ENCODE results near the gene XPNPEP2. TPM values are rescaled to one million over a fixed set of nuclear protein-coding genes. Genes with fewer than 3 reads are reported as not detected.

Gene XPNPEP2
- polyA plus RNA-seq, 1 of the 3 experiments (the other 2 are of a cell fraction) = 0.21 TPM

DNA sequence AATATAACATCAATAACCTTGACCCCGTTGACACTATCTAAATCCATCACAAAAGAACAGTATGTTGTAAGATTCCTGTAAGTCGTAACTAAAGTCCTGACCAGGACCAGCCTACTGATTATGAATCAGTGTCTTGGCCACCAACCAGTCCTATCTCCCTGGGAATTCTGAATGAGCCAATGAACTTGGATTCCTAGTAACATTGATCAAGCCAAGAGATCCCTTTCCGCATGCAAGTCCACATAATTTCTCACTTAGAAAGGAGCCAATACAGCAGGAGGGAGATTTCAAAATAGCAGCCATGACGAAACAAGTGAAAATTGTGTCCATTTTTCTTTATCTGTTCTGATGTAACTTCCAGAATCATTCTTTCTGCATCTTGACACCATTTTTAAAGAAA is 9.5 kb downstream of the XPNPEP2 start:
- TF ChIP-seq MEF2A (IDR thresholded peaks at IDR 0.05; ENCODE audit: borderline replicate concordance, low read depth) (no peak), RFX5 (IDR thresholded peaks at IDR 0.05; ENCODE audit: low read length) (no peak), SIN3A (IDR thresholded peaks at IDR 0.05; ENCODE audit: borderline replicate concordance, low read depth, low read length) (no peak), FOXJ3 (CRISPR knock-in tag; IDR thresholded peaks at IDR 0.05) (no peak), GATA2 (CRISPR knock-in tag; IDR thresholded peaks at IDR 0.05) (no peak), NRF1 (IDR thresholded peaks at IDR 0.05; ENCODE audit: low read depth, low read length) (no peak), EP300 (IDR thresholded peaks at IDR 0.05; ENCODE audit: borderline replicate concordance in 1 of 2, low read depth in 1 of 2, low read length in 1 of 2) (no peak), TCF12 (IDR thresholded peaks at IDR 0.05) (no peak)
- TF ChIP-seq, protein P1, sequence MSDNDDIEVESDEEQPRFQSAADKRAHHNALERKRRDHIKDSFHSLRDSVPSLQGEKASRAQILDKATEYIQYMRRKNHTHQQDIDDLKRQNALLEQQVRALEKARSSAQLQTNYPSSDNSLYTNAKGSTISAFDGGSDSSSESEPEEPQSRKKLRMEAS (IDR thresholded peaks at IDR 0.05; ENCODE audit: low read depth) = no peak
- CTCF ChIA-PET = no interaction called here
- H2AFZ ChIP-seq (ENCODE audit: low read depth) = no peak overlapping the region
- H3K9me3 ChIP-seq = no peaks in the 10 kb centered on the region
- H3K79me2 ChIP-seq (ENCODE audit: insufficient read depth) = no peaks in the 10 kb centered on the region
- no peak overlapping the region for H3K4me2 ChIP-seq
- H3K27ac ChIP-seq (ENCODE audit: low read depth in 2 of 2, low read length in 1 of 2) = no peak overlapping the region
- H3F3A ChIP-seq (replicated peaks; ENCODE audit: insufficient read depth) = no peaks in the 10 kb centered on the region
- H3K4me3 ChIP-seq (ENCODE audit: low read depth in 2 of 2, low read length in 1 of 2) = no peak overlapping the region
- H3K9ac ChIP-seq = no peak overlapping the region
- H3K4me1 ChIP-seq (ENCODE audit: control insufficient read depth in 1 of 2, insufficient read depth in 2 of 2, low read depth in 1 of 2, low read length in 1 of 2) = no peaks in the 10 kb centered on the region; a peak in 1 of 4 replicates
- H4K20me1 ChIP-seq (ENCODE audit: insufficient read depth) = no peaks in the 10 kb centered on the region
- H3K27me3 ChIP-seq (ENCODE audit: insufficient read depth) = peaks cover 44% of the 10 kb centered on the region; the same call in 1 of the 2 replicates
- DNase-seq = no peak
- POLR2A ChIA-PET = no interaction called here
- H3K9me2 ChIP-seq = no peaks in the 10 kb centered on the region
- no peaks in the 10 kb centered on the region for H3K36me3 ChIP-seq (replicated peaks in 1 of 2; ENCODE audit: control insufficient read depth in 1 of 2, insufficient read depth in 2 of 2, low read length in 1 of 2)
- WGBS (ENCODE audit: low lambda C conversion rate) = 32% methylated on average over 4 of the region's 4 CpGs

DNA sequence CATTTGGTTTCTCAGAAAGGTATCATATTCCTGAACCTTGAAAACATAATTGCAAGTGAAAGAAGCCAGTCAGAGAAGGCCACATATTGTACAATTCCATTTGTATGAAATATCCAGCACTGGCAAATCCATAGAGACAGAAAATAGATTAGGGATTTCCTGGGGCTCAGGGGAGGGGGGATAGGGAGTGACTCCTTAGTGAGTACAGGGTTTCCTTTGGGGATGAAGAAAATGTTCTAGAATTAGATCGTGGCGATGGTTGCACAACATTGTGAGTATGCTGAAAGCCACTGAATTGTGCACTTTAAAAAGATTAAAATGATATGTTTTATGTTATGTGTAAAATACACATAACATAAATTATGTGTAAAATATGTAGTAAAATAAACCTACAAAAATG is 10.3 kb downstream of the XPNPEP2 start:
- CTCF ChIA-PET = interaction anchor here (0.6 kb wide), 1 partner anchor 100 kb away, joined by 3 read pairs; no protein-coding TSS in a partner anchor
- TF ChIP-seq, protein P2, sequence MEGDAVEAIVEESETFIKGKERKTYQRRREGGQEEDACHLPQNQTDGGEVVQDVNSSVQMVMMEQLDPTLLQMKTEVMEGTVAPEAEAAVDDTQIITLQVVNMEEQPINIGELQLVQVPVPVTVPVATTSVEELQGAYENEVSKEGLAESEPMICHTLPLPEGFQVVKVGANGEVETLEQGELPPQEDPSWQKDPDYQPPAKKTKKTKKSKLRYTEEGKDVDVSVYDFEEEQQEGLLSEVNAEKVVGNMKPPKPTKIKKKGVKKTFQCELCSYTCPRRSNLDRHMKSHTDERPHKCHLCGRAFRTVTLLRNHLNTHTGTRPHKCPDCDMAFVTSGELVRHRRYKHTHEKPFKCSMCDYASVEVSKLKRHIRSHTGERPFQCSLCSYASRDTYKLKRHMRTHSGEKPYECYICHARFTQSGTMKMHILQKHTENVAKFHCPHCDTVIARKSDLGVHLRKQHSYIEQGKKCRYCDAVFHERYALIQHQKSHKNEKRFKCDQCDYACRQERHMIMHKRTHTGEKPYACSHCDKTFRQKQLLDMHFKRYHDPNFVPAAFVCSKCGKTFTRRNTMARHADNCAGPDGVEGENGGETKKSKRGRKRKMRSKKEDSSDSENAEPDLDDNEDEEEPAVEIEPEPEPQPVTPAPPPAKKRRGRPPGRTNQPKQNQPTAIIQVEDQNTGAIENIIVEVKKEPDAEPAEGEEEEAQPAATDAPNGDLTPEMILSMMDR (IDR thresholded peaks at IDR 0.05) = no peak
- TF ChIP-seq NFIC (IDR thresholded peaks at IDR 0.05; ENCODE audit: borderline replicate concordance) (no peak), MEF2A (IDR thresholded peaks at IDR 0.05; ENCODE audit: borderline replicate concordance, low read depth) (no peak), SIN3A (IDR thresholded peaks at IDR 0.05; ENCODE audit: borderline replicate concordance, low read depth, low read length) (no peak), NRF1 (IDR thresholded peaks at IDR 0.05; ENCODE audit: low read depth, low read length) (no peak), GATA2 (CRISPR knock-in tag; IDR thresholded peaks at IDR 0.05) (no peak), RAD21 (IDR thresholded peaks at IDR 0.05; ENCODE audit: low read length) (no peak), TAF1 (IDR thresholded peaks at IDR 0.05; ENCODE audit: borderline replicate concordance, low read depth, low read length) (no peak), RXRA (IDR thresholded peaks at IDR 0.05; ENCODE audit: borderline replicate concordance, low read depth) (no peak), JUND (IDR thresholded peaks at IDR 0.05) (no peak), ELF1 (IDR thresholded peaks at IDR 0.05) (no peak), EZH2phosphoT487 (IDR thresholded peaks at IDR 0.05; ENCODE audit: borderline replicate concordance, low read depth) (no peak), EP300 (IDR thresholded peaks at IDR 0.05; ENCODE audit: borderline replicate concordance in 1 of 2, low read depth in 1 of 2, low read length in 1 of 2) (no peak)
- TF ChIP-seq, protein P3, sequence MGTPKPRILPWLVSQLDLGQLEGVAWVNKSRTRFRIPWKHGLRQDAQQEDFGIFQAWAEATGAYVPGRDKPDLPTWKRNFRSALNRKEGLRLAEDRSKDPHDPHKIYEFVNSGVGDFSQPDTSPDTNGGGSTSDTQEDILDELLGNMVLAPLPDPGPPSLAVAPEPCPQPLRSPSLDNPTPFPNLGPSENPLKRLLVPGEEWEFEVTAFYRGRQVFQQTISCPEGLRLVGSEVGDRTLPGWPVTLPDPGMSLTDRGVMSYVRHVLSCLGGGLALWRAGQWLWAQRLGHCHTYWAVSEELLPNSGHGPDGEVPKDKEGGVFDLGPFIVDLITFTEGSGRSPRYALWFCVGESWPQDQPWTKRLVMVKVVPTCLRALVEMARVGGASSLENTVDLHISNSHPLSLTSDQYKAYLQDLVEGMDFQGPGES (IDR thresholded peaks at IDR 0.05; ENCODE audit: low read depth, low read length) = no peak
- TF ChIP-seq, protein P4, sequence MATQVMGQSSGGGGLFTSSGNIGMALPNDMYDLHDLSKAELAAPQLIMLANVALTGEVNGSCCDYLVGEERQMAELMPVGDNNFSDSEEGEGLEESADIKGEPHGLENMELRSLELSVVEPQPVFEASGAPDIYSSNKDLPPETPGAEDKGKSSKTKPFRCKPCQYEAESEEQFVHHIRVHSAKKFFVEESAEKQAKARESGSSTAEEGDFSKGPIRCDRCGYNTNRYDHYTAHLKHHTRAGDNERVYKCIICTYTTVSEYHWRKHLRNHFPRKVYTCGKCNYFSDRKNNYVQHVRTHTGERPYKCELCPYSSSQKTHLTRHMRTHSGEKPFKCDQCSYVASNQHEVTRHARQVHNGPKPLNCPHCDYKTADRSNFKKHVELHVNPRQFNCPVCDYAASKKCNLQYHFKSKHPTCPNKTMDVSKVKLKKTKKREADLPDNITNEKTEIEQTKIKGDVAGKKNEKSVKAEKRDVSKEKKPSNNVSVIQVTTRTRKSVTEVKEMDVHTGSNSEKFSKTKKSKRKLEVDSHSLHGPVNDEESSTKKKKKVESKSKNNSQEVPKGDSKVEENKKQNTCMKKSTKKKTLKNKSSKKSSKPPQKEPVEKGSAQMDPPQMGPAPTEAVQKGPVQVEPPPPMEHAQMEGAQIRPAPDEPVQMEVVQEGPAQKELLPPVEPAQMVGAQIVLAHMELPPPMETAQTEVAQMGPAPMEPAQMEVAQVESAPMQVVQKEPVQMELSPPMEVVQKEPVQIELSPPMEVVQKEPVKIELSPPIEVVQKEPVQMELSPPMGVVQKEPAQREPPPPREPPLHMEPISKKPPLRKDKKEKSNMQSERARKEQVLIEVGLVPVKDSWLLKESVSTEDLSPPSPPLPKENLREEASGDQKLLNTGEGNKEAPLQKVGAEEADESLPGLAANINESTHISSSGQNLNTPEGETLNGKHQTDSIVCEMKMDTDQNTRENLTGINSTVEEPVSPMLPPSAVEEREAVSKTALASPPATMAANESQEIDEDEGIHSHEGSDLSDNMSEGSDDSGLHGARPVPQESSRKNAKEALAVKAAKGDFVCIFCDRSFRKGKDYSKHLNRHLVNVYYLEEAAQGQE (IDR thresholded peaks at IDR 0.05; ENCODE audit: low read depth, low read length) = no peak
- TF ChIP-seq, protein P5, sequence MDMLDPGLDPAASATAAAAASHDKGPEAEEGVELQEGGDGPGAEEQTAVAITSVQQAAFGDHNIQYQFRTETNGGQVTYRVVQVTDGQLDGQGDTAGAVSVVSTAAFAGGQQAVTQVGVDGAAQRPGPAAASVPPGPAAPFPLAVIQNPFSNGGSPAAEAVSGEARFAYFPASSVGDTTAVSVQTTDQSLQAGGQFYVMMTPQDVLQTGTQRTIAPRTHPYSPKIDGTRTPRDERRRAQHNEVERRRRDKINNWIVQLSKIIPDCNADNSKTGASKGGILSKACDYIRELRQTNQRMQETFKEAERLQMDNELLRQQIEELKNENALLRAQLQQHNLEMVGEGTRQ (IDR thresholded peaks at IDR 0.05; ENCODE audit: borderline replicate concordance, low read depth, low read length) = no peak

More for the DNA sequence above, 10.3 kb downstream of the XPNPEP2 start:
- no peak overlapping the region for H3K9ac ChIP-seq
- POLR2A ChIA-PET = no interaction called here
- H3K4me3 ChIP-seq (ENCODE audit: low read depth in 2 of 2, low read length in 1 of 2) = no peak overlapping the region
- no peaks in the 10 kb centered on the region for H3K36me3 ChIP-seq (replicated peaks in 1 of 2; ENCODE audit: control insufficient read depth in 1 of 2, insufficient read depth in 2 of 2, low read length in 1 of 2)
- WGBS (ENCODE audit: low lambda C conversion rate) = 41% methylated on average over 2 of the region's 2 CpGs
- H3K9me3 ChIP-seq = no peaks in the 10 kb centered on the region
- no peak overlapping the region for H2AFZ ChIP-seq (ENCODE audit: low read depth)
- no peaks in the 10 kb centered on the region for H4K20me1 ChIP-seq (ENCODE audit: insufficient read depth)
- H3K9me2 ChIP-seq = no peaks in the 10 kb centered on the region
- DNase-seq = no peak
- no peak overlapping the region for H3K27ac ChIP-seq (ENCODE audit: low read depth in 2 of 2, low read length in 1 of 2)
- peaks cover 42% of the 10 kb centered on the region; the same call in 1 of the 2 replicates for H3K27me3 ChIP-seq (ENCODE audit: insufficient read depth)
- no peaks in the 10 kb centered on the region for H3K4me1 ChIP-seq (ENCODE audit: control insufficient read depth in 1 of 2, insufficient read depth in 2 of 2, low read depth in 1 of 2, low read length in 1 of 2)
- no peaks in the 10 kb centered on the region for H3F3A ChIP-seq (replicated peaks; ENCODE audit: insufficient read depth)
- no peak overlapping the region for H3K4me2 ChIP-seq
- no peaks in the 10 kb centered on the region for H3K79me2 ChIP-seq (ENCODE audit: insufficient read depth)

Data from SK-N-SH (cell line).